GM21390 (cell line): Measurements from ENCODE around the gene FBXO2.
"Not testable (repeated sequence)": the region's sequence is repeated elsewhere in the genome, so short reads cannot be mapped to it uniquely, and the experiment has no call there.

Source experiments
- ATAC-seq: cut with Tn5 transposase; IDR thresholded peaks from one replicate; pipeline ENCODE4 v1.9.1; 2021; ENCODE audit not compliant: unreplicated experiment

The FBXO2 gene

DNA sequence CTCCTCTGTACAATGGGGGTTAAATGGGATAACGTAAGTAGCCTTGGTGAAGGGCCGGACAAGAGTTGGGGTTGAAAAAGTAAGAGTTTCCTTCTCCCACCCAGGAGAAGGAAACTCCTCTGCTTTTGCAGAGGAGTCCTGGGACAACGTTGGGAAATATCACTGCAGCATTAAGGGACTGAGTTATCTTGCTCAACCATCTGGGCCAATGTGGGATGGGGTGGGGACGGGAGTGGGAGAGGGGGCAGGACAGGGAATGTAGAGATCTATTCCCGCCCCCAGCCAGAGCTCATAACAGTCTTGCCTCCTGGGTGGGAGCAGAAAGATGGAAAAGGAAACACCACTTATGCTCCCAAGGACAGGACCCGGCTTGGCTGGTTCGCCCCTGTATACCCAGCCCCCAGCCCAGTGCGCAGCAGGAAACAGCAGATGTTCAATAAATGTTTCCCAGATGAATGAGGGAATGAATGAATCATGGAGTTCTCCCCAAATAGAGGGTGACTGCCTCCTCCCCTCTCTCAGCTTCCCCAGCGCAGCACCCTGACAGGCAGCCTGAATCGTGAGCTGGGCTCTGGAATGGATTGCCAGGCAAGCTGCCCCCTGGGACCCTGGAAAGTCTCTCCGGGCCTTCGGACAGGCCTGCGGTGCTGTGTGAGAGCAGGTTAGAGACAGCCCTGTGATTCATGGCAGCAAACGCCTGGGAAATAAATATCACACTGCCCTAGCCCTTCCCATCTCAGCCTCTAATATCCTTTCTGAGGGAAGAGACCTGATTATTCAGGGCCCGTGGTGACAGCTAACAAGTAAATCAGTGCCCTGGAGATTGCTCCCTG, 24.8 kb downstream of the FBXO2 start:
- ATAC-seq = no peak

DNA sequence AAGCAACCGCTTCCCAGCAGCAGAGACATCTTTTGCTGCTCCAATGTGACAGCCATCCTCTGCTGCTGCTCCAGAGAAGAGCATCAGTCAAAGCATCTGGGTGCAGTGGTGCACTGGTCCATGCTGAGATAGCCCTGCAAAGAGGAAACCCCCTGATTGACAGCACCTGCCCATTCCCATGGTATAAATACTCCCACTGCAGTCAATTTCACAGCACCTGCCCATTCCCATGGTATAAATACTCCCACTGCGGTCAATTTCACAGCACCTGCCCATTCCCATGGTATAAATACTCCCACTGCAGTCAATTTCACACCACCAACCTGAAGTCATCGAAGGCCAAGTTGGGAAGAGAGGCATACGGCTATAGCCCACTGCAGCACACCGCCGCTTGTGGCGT, 25.5 kb downstream of the FBXO2 start:
- ATAC-seq = no peak

DNA sequence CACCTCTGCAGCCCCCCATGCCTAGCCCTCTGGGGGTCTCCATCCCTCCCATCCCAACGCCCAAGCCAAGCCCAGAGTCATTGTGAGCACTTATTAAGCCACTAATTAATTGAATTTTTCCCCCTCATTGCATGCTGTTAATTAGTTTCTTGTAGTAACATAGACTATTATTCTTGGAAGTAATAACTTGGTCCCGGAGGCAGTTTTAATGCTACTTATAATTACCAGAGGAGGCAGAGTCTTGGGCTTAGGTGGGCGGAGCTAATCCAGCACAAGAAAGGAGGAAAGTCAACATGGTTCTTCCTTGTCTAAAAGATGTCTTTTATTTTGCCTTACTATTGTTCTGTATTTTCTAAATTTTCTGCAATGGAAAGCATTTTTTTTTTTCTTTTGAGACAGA, 27.7 kb downstream of the FBXO2 start:
- no peak for ATAC-seq

DNA sequence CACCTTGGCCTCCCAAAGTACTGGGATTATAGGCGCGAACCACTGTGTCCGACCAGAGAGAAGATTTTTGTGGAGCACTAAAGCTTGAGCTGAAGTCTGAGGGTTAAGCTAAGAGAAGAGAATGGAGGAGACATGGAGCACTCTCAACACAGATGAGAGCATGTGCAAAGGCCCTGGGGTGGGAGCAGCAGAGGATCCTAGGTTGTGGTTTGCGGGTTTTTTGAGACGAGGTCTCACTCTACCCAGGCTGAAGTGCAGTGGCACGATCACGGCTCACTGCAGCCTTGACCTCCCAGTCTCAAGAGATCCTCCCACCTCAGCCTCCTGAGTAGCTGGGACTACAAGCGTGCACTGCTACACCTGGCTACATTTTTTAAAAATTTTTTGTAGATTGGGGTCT, 30.5 kb downstream of the FBXO2 start:
- ATAC-seq = no peak

DNA sequence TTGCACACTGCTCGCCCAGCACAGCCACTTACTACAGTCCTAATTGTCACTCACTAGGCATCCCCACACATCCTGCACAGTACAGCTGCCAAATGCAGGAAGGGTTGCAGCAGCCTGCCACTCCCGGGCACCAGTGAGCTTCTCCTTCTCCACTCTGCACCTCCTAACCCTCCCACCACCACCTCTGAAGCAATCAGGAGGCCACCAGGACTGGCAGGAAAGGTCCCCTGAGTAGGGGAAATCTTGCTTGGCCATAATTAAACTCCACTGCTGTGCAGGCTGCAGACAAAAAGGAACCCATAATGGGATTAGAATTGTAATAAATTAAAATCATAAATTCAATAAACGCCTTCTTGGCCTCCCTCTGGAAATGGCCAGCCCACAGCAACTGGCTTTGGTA, 31.8 kb downstream of the FBXO2 start:
- no peak for ATAC-seq

DNA sequence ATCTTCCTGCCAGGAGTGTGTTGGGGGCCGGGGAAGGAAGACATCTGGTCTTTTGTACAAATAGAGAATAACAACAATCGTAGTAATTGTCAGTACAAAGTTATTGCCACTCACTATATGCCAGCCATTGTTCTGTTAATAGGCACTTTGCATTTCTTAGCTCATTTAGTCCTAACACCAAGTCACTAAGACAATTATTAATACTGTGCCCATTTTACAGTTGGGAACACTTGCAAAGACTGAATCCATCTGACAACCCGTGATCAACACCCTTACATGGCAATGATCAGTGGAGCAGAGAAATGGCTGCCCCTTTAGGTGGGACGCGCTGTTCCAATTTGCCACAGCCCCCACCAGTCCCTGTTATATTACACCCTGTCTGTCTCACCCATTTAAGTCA, 33.3 kb downstream of the FBXO2 start:
- ATAC-seq = no peak

DNA sequence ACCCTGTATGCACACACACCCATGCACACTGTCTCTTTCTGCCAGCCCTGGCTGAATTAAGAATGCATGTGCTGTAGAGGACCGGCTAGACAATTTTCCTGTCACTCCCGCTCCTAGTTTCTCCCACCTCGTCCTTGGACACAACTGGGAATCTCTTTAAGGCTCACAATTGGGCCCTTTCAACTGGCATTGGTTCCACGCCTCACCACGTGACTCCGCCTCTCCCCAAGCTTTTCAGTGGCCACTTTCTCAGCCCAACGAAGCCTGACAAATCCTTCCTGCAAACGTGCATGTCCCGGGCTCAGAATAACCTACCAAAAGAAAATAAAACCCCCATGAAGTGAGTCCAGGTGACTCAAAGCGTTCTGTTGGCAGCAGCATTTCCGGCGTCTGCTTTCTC, 33.8 kb downstream of the FBXO2 start:
- ATAC-seq = no peak

DNA sequence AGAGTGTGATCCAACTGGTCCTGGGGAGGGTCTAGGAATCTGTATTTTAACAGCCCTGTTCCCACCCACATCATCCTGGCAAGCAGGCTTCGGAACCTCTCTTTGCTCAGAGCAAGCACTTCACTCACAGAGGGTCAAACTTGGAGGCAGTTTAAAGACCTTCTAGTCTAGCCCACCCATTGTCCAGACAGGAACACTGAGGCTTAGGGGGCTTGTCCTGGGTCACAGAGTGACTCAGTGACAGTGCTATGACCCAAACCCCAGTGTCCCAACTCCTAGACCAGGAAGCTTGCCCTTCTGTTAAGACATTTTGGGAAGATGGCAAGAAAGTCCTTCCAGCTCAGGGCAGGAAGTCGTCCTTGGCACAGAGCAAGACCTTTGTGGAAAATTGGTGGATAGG, 36.5 kb downstream of the FBXO2 start:
- ATAC-seq = no peak

DNA sequence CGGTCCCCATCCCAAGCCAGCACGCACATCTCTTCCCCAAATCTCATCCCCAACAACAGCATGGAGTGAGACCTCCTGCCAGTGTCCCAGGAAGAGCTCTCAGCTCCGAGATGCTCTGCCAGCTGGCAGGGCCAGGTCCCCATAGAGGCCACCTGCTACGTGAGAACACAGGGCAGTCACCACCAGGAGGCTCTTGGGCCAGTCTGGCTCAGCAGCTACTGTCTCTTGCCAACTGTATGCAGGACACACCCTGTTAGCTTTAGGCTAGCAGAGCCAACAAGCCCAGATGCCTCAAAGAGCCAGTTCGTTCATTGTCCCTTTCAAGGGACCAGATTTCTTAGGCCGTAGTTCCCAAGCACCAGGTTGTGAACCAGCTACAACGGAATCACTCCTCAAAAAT, 36.9 kb downstream of the FBXO2 start:
- no peak for ATAC-seq

DNA sequence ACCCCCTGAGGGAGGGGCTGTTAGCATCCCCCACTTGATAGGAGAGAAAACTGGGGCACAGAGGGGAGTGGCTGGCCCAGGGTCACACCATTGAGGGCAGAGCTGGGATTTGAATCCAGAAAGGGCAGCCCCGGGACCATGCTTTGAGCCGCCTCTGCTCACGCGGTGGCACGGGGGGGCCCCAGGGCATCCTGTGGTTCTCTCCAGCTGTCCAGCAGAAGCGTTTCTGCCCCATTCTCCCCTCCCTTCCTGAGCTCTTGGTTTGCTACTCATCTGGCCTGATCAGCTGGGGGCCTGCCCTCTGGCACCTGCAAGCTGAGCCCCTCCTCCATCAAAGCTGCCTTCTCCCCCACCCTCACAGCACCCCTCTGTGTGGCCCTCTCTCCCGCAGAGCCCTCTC, 37.5 kb downstream of the FBXO2 start:
- ATAC-seq = no peak

DNA sequence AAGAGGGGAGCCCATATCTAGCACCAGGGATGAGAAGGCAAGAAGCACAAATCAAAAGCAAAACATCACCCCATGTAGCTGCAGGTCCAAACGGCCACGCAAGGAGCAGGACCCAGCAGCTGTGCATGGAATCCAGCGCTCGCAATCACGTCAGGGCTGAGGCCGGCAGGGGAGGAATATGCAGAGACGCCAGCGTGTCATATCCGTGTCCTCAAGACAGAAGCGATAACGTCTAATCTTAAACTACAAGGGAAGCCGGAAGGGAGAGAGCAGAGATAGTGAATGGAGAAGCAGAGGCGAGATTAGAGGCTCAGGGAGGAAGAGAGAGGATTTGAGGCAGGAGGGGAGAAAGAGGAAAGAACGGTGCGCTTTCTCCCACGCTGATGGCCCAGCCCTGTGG, 39.1 kb downstream of the FBXO2 start:
- ATAC-seq = no peak

DNA sequence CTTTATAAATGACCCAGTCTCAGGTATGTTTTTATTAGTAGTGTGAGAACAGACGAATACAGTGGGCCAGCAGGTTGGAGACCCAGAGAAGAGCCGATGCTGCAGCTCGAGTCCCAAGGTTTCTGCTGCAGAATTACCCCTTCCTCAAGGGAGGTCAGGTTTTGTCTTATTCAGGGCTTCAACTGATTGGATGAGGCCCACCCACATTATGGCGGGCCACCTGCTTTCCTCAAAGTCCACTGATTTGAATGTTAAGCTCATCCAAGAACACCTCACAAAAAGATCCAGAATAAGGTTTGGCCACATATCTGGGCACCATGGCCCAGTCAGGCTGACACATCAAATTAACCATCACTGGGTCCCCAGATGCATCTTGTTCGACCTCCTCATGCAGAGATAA, 40.9 kb downstream of the FBXO2 start:
- ATAC-seq = no peak

DNA sequence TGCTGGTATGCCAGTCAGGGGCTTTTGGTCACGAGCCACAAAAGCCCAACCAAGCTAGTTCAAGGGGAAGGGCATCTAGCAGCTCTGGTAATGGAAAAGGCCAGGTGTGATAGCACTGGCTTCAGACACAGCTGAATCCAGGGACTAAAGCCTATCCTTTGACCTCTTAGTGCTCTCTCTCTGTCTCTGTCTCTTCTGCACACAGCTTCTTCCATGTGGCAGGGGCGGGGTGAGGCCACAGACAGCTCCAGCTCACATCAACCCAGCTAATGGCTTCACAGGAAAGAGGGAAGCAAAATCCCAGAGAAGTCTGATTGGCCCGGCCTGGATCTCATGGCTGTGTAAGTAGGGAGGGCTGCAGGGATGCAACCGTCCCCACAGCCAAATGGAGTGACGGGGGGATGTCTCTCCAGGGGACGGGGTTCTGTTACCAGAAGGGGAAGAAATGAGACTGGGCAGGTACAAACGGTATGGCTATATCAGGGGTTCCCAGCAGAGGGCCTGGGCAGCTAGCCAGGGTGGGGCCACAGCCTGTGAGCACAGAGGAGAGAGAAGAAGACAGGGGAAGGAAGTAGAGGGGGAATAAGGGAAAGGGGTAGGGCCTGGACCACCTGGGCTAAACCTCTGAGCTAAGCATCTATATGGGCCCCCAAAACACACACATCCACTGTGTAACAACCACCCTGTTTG, 42.4 kb downstream of the FBXO2 start:
- ATAC-seq = no peak

DNA sequence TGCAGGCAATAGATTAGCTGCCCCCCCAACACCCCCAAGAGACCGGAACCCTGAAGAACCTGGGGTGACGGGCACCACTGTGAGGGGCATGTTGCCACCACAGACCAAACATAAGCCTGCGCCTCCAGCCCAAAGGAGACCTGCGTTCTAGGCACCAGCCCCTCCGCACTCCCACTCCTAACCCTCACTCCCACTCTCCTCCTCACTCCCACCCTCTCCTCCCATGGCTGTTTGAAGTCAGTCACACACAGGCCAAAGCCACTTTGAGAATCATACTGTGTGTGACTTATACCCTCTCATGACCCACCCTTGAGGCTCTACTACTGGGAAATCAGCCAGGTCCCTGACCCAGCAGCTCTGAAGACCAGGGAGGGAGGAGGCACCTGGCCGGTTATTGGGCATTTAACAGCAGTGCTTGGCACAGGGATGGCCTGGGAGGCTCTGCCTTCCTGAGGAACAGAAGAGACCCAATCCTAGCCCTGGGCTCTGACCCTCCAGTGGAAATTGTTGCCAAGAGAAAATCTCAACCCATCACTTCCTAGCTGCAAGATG, 43.5 kb downstream of the FBXO2 start:
- ATAC-seq = no peak

DNA sequence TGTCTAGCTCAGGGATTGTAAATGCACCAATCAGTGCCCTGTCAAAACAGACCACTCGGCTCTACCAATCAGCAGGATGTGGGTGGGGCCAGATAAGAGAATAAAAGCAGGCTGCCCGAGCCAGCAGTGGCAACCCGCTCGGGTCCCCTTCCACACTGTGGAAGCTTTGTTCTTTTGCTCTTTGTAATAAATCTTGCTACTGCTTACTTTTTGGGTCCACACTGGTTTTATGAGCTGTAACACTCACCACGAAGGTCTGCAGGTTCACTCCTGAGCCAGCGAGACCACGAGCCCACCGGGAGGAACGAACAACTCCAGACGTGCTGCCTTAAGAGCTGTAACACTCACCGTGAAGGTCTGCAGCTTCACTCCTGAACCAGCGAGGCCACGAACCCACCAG, 44.9 kb downstream of the FBXO2 start:
- ATAC-seq = not testable (repeated sequence)

DNA sequence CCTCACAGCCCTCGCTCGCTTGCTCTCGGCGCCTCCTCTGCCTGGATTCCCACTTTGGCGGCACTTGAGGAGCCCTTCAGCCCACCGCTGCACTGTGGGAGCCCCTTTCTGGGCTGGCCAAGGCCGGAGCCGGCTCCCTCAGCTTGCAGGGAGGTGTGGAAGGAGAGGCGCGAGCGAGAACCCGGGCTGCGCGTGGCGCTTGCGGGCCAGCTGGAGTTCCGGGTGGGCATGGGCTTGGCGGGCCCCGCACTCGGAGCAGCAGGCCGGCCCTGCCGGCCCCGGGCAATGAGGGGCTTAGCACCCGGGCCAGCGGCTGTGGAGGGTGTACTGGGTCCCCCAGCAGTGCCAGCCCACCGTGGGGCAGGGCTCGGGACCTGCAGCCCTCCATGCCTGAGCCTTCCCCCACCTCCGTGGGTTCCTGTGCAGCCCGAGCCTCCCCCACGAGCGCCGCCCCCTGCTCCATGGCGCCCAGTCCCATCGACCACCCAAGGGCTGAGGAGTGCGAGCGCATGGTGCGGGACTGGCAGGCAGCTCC, 45.6 kb downstream of the FBXO2 start:
- ATAC-seq = not testable (repeated sequence)

DNA sequence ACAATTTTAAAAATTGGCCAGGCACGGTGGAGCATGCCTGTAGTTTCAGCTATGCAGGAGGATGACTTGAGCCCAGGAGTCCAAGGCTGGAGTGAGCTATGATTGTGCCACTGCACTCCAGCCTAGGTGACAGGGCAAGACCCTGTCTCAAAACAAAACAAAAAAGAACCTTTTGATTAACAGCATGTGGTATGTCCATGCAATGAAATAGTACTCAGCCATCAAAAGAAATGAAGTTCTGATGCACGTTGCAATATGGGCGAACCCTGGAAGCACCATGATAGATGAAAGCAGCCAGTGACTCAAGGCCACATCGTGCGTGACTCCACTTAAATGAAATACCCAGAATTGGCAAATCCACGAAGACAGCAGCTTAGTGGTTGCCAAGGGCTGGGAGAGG, 47.5 kb downstream of the FBXO2 start:
- no peak for ATAC-seq

DNA sequence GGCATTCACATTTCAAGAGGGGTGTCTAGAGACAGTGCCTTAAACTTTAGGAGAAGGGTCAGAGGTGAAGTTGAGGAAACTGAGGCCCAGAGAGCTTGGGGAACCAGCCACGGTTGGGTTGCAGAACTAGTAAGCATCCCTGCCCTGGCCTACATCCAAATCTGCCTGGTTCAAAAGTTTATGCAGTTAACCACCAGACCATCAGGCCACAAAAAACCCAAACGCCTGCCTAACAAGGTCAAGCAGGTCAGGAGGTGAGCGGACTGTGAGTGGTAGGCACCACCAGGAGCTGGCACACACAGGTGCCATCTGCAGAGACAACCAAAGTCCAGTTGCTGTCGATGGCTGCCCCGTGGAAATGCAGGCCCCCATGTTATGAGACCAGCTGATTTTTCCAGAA, 51.2 kb downstream of the FBXO2 start:
- no peak for ATAC-seq

DNA sequence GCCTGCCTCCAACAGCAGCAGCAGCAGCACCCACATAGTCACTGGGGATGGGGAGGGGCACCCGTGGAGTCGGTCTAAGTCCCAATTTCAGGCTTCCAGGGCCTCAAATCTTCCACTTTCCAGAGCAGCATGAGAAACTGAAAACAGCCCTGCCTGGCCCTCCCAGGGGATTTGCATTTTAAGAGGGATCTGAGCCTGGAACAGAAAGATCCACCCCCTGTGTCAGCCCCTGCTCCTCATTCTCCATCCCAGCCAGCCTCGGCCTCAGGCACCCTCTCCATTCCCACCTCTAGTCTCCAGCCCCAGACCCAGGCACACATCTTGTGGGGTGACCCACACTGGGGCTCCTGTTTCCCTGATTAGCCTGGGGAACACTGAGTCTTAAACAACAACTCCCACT, 51.8 kb downstream of the FBXO2 start:
- ATAC-seq = no peak

DNA sequence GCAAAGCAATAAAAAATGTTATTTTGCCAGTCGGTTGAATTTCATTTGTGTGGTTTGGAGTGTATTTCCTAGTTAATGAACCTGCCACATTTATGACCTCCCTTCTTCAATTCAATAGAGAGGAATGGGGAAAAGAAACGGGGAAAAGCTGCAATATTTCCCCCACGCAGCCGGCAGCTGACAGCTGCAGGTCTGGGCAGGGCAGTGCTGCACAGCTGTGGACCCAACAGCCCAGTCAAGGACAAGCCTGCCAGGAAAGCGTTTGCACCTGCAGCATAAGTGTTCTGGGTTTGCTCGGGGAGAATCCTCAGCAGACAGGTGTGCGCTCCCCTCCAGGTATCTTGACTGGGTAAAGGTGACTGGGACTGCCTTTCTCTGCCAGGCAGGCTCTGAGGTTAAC, 53.4 kb downstream of the FBXO2 start:
- ATAC-seq = no peak

DNA sequence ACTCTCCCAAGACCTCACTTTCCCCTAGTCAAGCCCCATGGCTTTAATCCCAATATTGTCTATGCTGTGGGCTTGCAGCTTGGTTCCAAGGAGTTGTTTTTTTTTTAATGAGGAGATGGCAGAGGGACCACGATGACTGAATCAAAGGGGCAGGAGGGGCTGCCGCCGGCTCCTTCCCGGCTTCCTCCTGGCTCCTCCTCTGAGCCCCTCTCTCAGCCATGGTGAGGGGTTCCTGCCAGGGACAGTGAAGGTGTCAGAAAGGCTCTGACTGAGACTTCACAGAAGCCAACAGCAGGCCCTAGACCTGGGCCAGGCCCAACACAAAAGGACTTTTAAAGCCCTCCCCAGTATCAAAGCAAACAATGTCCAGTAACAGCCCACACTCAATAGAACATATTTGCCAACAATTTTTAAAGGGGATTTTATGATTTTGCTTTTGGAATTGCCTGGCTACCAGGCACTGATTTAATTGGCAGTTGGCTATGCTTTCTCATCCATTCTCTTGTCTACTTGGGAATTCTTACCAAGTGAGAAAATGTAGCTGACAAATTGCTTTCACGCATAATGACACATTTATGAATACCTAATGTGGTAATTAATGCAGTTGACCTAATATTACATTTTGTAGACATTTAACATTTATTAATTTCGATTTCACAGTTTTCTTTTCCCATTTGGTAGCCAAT, 54.2 kb downstream of the FBXO2 start:
- no peak for ATAC-seq

DNA sequence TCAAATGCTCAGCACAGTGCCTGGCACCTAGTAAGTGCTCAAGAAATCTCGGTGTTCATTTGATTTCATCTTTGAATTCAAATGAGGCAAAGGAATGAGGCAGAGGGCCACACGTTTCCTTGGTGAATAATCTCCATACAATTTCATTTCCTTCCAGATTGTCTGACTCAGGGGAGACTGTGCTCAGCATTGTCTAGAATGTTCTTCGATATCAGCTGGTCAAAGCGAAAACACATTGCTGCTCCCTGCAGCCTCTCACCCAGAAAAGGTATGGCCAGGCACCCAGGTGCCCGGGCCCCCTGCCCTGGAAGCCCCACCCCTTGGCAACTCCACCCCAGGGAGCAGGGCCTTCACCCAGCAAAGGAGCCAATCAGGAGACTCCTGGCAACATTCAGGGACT, 55.8 kb downstream of the FBXO2 start:
- ATAC-seq = no peak
